Fibroblast of villous mesenchyme (primary cell): Measurements from ENCODE around the gene DOCK4. TPM values are rescaled to one million over a fixed set of nuclear protein-coding genes. Genes with fewer than 3 reads are reported as not detected.

ENCODE experiments used
- DNase-seq: peaks from one replicate; pipeline ENCODE4 v3.0.0-alpha.2; 2010; ENCODE audit warnings: low read depth
- H3K4me3 ChIP-seq: 2 replicates; pipeline ENCODE4 v1.5.1; 2011; ENCODE audit warnings: low read depth, mild to moderate bottlenecking, low read length
- CTCF ChIP-seq: IDR thresholded peaks from 2 replicates; pipeline ENCODE4 v1.5.1; 2012; ENCODE audit warnings: low read depth, mild to moderate bottlenecking, low read length; ENCODE audit not compliant: insufficient read depth
- total RNA-seq: library from RNA; depleted of rRNA; stranded (reverse); fragments of >200 nt; gene quantifications from 2 replicates; pipeline ENCODE4 v1.2.3, GENCODE V29; 2012

The DOCK4 gene
- total RNA-seq, 1 donor: 43.6 TPM

DNA sequence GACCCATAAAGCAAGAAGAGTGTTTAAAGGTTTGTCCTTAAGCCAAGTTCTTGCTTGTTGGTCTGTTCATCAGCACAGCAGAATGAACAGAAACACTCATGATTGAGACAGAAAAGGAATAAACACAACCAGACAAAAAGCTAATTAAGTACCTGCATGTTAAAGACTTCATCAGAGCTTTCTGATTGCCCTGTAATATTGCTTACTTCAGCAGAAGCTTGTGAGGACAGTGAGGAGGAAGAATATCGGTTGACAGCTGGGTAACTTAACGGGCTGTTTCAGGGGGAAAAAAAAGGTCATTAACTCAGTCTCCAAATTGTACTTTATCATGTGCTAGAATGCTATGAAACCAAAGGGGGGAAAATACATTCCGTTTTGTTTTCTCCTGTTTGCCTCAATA lies 465.3 kb downstream of the DOCK4 start:
- no peak for TF ChIP-seq CTCF
- H3K4me3 ChIP-seq: no peak overlapping the region
- DNase-seq: no peak

DNA sequence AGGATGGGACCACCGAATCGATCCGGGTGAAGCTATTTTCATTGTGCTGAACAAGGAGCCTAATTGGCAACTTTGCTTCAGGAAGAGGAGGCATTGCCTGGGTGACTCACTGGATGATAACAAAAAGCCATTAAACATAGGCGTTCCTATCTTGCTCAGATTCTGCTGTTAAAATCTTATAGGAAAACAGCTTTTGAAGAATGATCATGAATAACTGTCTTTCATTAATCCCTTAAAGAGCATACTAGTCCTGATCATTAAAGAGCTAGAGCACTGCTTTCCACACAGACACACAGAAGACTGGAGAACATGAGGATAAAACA lies 469.7 kb downstream of the DOCK4 start:
- no peak for TF ChIP-seq CTCF
- H3K4me3 ChIP-seq: no peak overlapping the region
- peak; percentile 14 for DNase-seq

- peak; percentile 80 for TF ChIP-seq CTCF
- peak; percentile 81 for DNase-seq
- H3K4me3 ChIP-seq: no peak overlapping the region
These were observed 470.3 kb downstream of the DOCK4 start for GRCh38 chr7:111735661-111736551.

- H3K4me3 ChIP-seq: no peak overlapping the region
- no peak for DNase-seq
- no peak for TF ChIP-seq CTCF
These were observed 471.1 kb downstream of the DOCK4 start for GRCh38 chr7:111734954-111735660.

DNA sequence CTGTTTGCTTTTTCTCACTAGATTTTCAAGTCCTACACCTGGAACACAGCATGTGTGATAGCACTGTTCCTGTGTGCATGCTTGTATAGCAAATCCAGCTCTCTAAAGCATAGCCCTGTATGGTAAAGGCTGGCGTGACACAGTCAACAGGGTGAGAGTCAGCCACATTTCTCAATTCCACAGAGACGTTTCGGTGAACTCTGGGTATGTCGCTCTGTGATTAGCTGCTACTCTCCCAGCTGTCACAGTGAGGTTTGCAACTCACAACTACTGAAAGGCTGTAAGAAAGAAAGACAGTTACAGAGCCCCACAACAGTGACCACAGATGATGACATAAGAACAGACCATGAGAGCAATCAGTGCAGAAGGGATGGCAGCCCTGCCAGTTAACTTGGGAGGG lies 473.3 kb downstream of the DOCK4 start:
- no peak overlapping the region for H3K4me3 ChIP-seq
- no peak for DNase-seq
- no peak for TF ChIP-seq CTCF

GRCh38 chr7:111730476-111731300 lies 475.5 kb downstream of the DOCK4 start:
- TF ChIP-seq CTCF: peak; percentile 49
- DNase-seq: peak; percentile 30
- no peak overlapping the region for H3K4me3 ChIP-seq
